Liver (tissue), 9 donors: ENCODE measurements around the gene KCNQ1. TPM values are rescaled to one million over a fixed set of nuclear protein-coding genes. Genes with fewer than 3 reads are reported as not detected.

Experiments used
- DNase-seq: peaks from one replicate; pipeline ENCODE4 v3.0.0-alpha.2; 2017; ENCODE audit warnings: low spot score
- H3K27ac ChIP-seq, 2 donors: one replicate each; pipeline ENCODE4 v1.7.0; 2013; ENCODE audit warnings: inconsistent platforms in 2 of 2, low read length in 2 of 2, control low read depth in 1 of 2, low read depth in 1 of 2, mild to moderate bottlenecking in 1 of 2
- H3K27me3 ChIP-seq, 4 donors: one replicate each; pipeline versions ENCODE4 v1.6.1 to v1.7.0; 2013; ENCODE audit warnings: low read length in 3 of 4, inconsistent platforms in 1 of 4, mild to moderate bottlenecking in 1 of 4, moderate library complexity in 1 of 4; ENCODE audit not compliant: control insufficient read depth in 4 of 4, insufficient read depth in 4 of 4
- H3K36me3 ChIP-seq, 4 donors: one replicate each; pipeline versions ENCODE4 v1.6.1 to v1.7.0; 2013; ENCODE audit warnings: low read length in 3 of 4, mild to moderate bottlenecking in 3 of 4, low read depth in 1 of 4, moderate library complexity in 1 of 4; ENCODE audit not compliant: control insufficient read depth in 4 of 4, insufficient read depth in 3 of 4
- H3K4me1 ChIP-seq, 4 donors: one replicate each; pipeline versions ENCODE4 v1.6.1 to v1.7.0; 2013; ENCODE audit warnings: low read length in 3 of 4, mild to moderate bottlenecking in 3 of 4, moderate library complexity in 1 of 4; ENCODE audit not compliant: control insufficient read depth in 4 of 4, insufficient read depth in 4 of 4
- H3K4me3 ChIP-seq, 3 donors: one replicate each; pipeline versions ENCODE4 v1.6.1 to v1.7.0; 2013; ENCODE audit warnings: low read length in 3 of 3, control low read depth in 1 of 3, low read depth in 1 of 3, mild to moderate bottlenecking in 1 of 3
- H3K9ac ChIP-seq, 2 donors: one replicate each; pipeline ENCODE4 v1.7.0; 2013; ENCODE audit warnings: low read length in 2 of 2, mild to moderate bottlenecking in 2 of 2, moderate library complexity in 2 of 2, control low read depth in 1 of 2, low read depth in 1 of 2
- H3K9me3 ChIP-seq, 4 donors: one replicate each; pipeline versions ENCODE4 v1.6.1 to v1.7.0; 2013; ENCODE audit warnings: low read length in 3 of 4; ENCODE audit not compliant: control insufficient read depth in 4 of 4
- EGR1 ChIP-seq, 2 donors: IDR thresholded peaks; 2 replicates each; pipeline ENCODE4 v1.6.1; 2016 to 2018; ENCODE audit warnings: antibody characterized with exemption in 2 of 2, low read depth in 2 of 2
- FOXA1 ChIP-seq: IDR thresholded peaks from 2 replicates; pipeline ENCODE4 v1.6.1; 2016; ENCODE audit warnings: antibody characterized with exemption
- GABPA ChIP-seq, 2 donors: IDR thresholded peaks in 1 of 2; conservative IDR thresholded peaks in 1 of 2; 2 replicates each; pipeline ENCODE4 v1.6.1; 2016; ENCODE audit warnings: antibody characterized with exemption in 2 of 2, mild to moderate bottlenecking in 1 of 2, moderate library complexity in 1 of 2
- HNF4A ChIP-seq, 2 donors: conservative IDR thresholded peaks; 2 replicates each; pipeline ENCODE4 v1.6.1; 2016; ENCODE audit warnings: antibody characterized with exemption in 2 of 2, mild to moderate bottlenecking in 2 of 2
- HNF4G ChIP-seq: IDR thresholded peaks from 2 replicates; pipeline ENCODE4 v1.6.1; 2016; ENCODE audit warnings: antibody characterized with exemption
- NR2F2 ChIP-seq: IDR thresholded peaks from 2 replicates; pipeline ENCODE4 v1.6.1; 2016; ENCODE audit warnings: antibody characterized with exemption
- REST ChIP-seq: IDR thresholded peaks from 2 replicates; pipeline ENCODE4 v1.6.1; 2016; ENCODE audit warnings: antibody characterized with exemption, mild to moderate bottlenecking
- RXRA ChIP-seq, 2 donors: IDR thresholded peaks; 2 replicates each; pipeline ENCODE4 v1.6.1; 2017 to 2018; ENCODE audit warnings: antibody characterized with exemption in 2 of 2, mild to moderate bottlenecking in 1 of 2
- SP1 ChIP-seq: IDR thresholded peaks from 2 replicates; pipeline ENCODE4 v1.6.1; 2018; ENCODE audit warnings: antibody characterized with exemption, mild to moderate bottlenecking
- whole genome bisulfite sequencing: extraction: QIAGEN DNeasy Blood & Tissue Kit; methylation state at CpG from one replicate; pipeline ENCODE4 v1.1.7; 2013; 5-methylcytosine and 5-hydroxymethylcytosine counted together
- polyA plus RNA-seq, 2 donors: library from polyadenylated mRNA; stranded (reverse) in 1 of 2; unstranded in 1 of 2; fragments of 200-250 nt in 1 of 2; fragments of >200 nt in 1 of 2; fragmentation: Nextera tagmentation in 1 of 2; extraction: Ambion mirVana in 1 of 2; gene quantifications; one replicate each; pipeline versions ENCODE4 v1.2.1 to v1.2.3, GENCODE V29; 2013 to 2015
- total RNA-seq, 2 donors: library from RNA; depleted of rRNA; stranded (reverse); fragments of >200 nt; gene quantifications; one replicate each; pipeline ENCODE4 v1.2.3, GENCODE V29; 2014
- donor health status: healthy.
- donor health status: healthy.
- donor health status: healthy.
- donor health status: healthy.
- donor health status: healthy.

Gene KCNQ1
- total and polyA plus RNA-seq, 4 donors: 0.31 to 2.2 (median 1.5) TPM

- no peak for TF ChIP-seq REST
Observed at GRCh38 chr11:2708151-2708581, 263.4 kb downstream of the KCNQ1 start (continued).

GRCh38 chr11:2708757-2709281, 264.0 kb downstream of the KCNQ1 start:
- Histone ChIP-seq H3K27me3 (no peaks in the 10 kb centered on the region), H3K9me3 (peaks cover 0 to 3% (median 0%) of the 10 kb centered on the region in 4 donors), H3K4me3 (no peak overlapping the region), H3K36me3 (no peaks in the 10 kb centered on the region), H3K4me1 (no peaks in the 10 kb centered on the region), H3K27ac (no peak overlapping the region), H3K9ac (no peak overlapping the region)
- WGBS: 73% methylated on average over 14 of the region's 14 CpGs
- no peak for TF ChIP-seq REST
- TF ChIP-seq SP1: no peak
- no peak for TF ChIP-seq FOXA1
- no peak for TF ChIP-seq GABPA (IDR thresholded peaks at IDR 0.05 in 1 of 2, conservative IDR thresholded peaks at IDR 0.05 in 1 of 2)
- TF ChIP-seq HNF4G: no peak
- no peak for TF ChIP-seq HNF4A (conservative IDR thresholded peaks at IDR 0.05)
- DNase-seq: no peak

- H3K4me1 ChIP-seq: no peaks in the 10 kb centered on the region
- H3K4me3 ChIP-seq: no peak overlapping the region
- 57% methylated on average over 8 of the region's 8 CpGs for WGBS
- no peak for DNase-seq
- H3K27me3 ChIP-seq: no peaks in the 10 kb centered on the region
- H3K27ac ChIP-seq: no peak overlapping the region
- peaks cover 0 to 3% (median 0%) of the 10 kb centered on the region in 4 donors for H3K9me3 ChIP-seq
- H3K36me3 ChIP-seq: no peaks in the 10 kb centered on the region
- no peak overlapping the region for H3K9ac ChIP-seq
- TF ChIP-seq RXRA (IDR thresholded peaks at IDR 0.05) (peak; percentile 14 to 24), FOXA1 (no peak), NR2F2 (peak; percentile 72), EGR1 (IDR thresholded peaks at IDR 0.05; ENCODE audit: low read depth in 2 of 2) (no peak), SP1 (peak; percentile 33)
Observed at GRCh38 chr11:2709429-2709828, 264.6 kb downstream of the KCNQ1 start.
